ENCODE results near the gene USP12. TPM values are rescaled to one million over a fixed set of nuclear protein-coding genes. Genes with fewer than 3 reads are reported as not detected.
A peak's percentile ranks its signal among the peaks of the same experiment; 100 is the strongest.
"Not testable (repeated sequence)": the region's sequence is repeated elsewhere in the genome, so short reads cannot be mapped to it uniquely, and the experiment has no call there.

The USP12 gene
- total RNA-seq = 10 to 100 TPM; 48.0 to 60.7 (median 51.1) TPM

DNA sequence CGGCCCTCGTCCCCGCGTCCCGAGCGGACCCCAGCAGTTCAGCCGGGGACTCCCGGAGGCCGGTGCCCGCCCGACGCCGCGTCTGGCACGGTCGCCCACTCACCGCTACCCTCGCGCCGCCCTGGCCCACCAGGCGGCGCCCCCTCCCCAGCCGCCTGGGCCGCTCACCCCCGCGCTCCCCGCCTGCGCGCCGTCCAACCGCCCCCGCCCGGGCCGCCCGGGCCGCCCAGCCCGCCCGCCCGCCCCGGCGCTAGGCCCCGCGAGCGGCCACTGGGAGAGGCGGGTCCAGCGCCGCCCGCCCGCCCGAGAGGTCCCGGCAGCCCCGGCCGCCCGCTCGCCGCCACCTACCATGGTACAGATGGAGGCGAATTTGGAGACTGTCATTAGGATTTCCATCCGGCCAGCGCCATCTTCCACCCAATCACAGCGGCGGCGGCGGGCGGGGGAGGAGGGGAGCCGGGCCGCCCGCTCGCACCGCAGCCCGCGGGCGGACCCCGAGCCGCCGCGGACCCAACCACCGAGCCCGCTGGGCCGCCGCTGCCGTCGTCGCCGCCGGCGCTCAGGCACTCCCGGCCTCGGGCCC, at the start of gene USP12:
Gene USP12, minus strand, starts transcription at position 568 of the 583 bp plus-strand sequence. Its CDS starts 172 bp downstream, at position 396.
- H3K4me3 Mint-ChIP-seq = peak within 1 kb of the TSS; percentile 100
- H3K27me3 Mint-ChIP-seq (ENCODE audit: low read depth) = no peaks in the 10 kb centered on the region
- peaks cover 57% of the 10 kb centered on the region for H3K4me1 Mint-ChIP-seq (ENCODE audit: low read depth)
- ATAC-seq = peak; percentile 6 to 23
- no peaks in the 10 kb centered on the region for H3K9me3 Mint-ChIP-seq
- peak; percentile 50 for DNase-seq
- peaks cover 2% of the 10 kb centered on the region for H3K36me3 Mint-ChIP-seq (ENCODE audit: insufficient read depth)

DNA sequence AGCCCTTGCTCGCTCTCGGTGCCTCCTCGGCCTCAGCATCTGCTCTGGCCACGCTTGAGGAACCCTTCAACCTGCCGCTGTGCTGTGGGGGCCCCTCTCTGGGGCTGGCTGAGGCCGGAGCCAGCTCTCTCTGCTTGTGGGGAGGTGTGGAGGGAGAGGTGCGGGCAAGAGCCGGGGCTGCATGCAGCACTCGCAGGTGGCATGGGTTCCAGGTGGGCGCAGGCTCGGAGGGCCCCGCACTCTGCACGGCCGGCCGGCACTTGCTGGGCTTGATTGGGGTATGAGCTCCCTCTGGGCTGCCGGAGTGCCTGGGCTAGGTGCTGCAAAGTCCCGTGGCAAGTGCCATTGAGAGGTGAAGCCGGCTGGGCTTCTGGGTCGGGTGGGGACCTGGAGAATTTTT, 48.0 kb upstream of the USP12 start:
- peaks cover 3% of the 10 kb centered on the region for H3K36me3 Mint-ChIP-seq (ENCODE audit: insufficient read depth)
- DNase-seq (no peak), ATAC-seq (no peak)
- no peaks in the 10 kb centered on the region for H3K9me3 Mint-ChIP-seq
- H3K4me3 Mint-ChIP-seq = no peak overlapping the region
- H3K4me1 Mint-ChIP-seq (ENCODE audit: low read depth) = no peaks in the 10 kb centered on the region
- peaks cover 7% of the 10 kb centered on the region for H3K27me3 Mint-ChIP-seq (ENCODE audit: low read depth)

GRCh38 chr13:27218861-27219260, 47.2 kb upstream of the USP12 start:
- DNase-seq; ATAC-seq; H3K4me1 Mint-ChIP-seq (ENCODE audit: low read depth); H3K36me3 Mint-ChIP-seq (ENCODE audit: insufficient read depth); H3K9me3 Mint-ChIP-seq; H3K27me3 Mint-ChIP-seq (ENCODE audit: low read depth); H3K4me3 Mint-ChIP-seq: not testable (repeated sequence)

- not testable (repeated sequence) for DNase-seq
Observed at GRCh38 chr13:27217791-27218190, 46.2 kb upstream of the USP12 start.

GRCh38 chr13:27213386-27213785, 41.8 kb upstream of the USP12 start:
- DNase-seq; H3K9me3 Mint-ChIP-seq; H3K27me3 Mint-ChIP-seq (ENCODE audit: low read depth); H3K4me3 Mint-ChIP-seq; ATAC-seq; H3K36me3 Mint-ChIP-seq (ENCODE audit: insufficient read depth); H3K4me1 Mint-ChIP-seq (ENCODE audit: low read depth): not testable (repeated sequence)

More at GRCh38 chr13:27217791-27218190, 46.2 kb upstream of the USP12 start:
- H3K9me3 Mint-ChIP-seq; H3K4me3 Mint-ChIP-seq; H3K27me3 Mint-ChIP-seq (ENCODE audit: low read depth); H3K36me3 Mint-ChIP-seq (ENCODE audit: insufficient read depth); H3K4me1 Mint-ChIP-seq (ENCODE audit: low read depth); ATAC-seq: not testable (repeated sequence)

DNA sequence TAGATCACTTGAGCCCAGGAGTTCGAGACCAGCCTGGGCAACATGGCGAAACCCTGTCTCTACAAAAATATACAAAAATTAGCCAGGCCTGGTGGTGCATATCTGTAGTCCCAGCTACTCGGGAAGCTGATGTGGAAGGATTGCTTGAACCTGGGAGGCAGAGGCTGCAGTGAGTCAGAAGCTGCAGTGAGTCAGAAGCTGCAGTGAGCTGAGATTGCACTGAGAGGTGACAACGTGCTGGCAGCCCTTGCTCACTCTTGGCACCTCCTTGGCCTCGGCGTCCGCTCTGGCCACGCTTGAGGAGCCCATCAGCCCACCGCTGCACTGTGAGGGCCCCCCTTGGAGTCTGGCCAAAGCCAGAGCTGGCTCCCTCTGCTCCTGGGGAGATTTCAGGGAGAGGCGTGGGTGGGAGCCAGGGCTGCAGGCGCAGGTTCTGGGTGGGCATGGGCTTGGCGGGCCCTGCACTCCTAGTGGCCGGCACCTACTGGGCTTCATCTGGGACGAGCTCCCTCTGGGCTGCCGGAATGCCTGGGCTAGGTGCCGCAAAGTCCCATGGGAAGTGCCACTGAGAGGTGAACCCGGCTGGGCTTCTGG, 40.3 kb upstream of the USP12 start:
- no peak overlapping the region for H3K4me3 Mint-ChIP-seq
- ATAC-seq = no peak
- H3K9me3 Mint-ChIP-seq = peaks cover 8% of the 10 kb centered on the region

GRCh38 chr13:27211271-27211670, 39.7 kb upstream of the USP12 start:
- peaks cover 8% of the 10 kb centered on the region for H3K9me3 Mint-ChIP-seq
- ATAC-seq = no peak
- H3K27me3 Mint-ChIP-seq (ENCODE audit: low read depth) = no peaks in the 10 kb centered on the region
- DNase-seq = no peak
- peaks cover 4% of the 10 kb centered on the region for H3K36me3 Mint-ChIP-seq (ENCODE audit: insufficient read depth)
- peaks cover 3% of the 10 kb centered on the region for H3K4me1 Mint-ChIP-seq (ENCODE audit: low read depth)
- no peak overlapping the region for H3K4me3 Mint-ChIP-seq

More for the DNA sequence above, 40.3 kb upstream of the USP12 start:
- no peak for DNase-seq
- Mint-ChIP-seq H3K4me1 (ENCODE audit: low read depth) (peaks cover 3% of the 10 kb centered on the region), H3K27me3 (ENCODE audit: low read depth) (no peaks in the 10 kb centered on the region), H3K36me3 (ENCODE audit: insufficient read depth) (peaks cover 4% of the 10 kb centered on the region)

DNA sequence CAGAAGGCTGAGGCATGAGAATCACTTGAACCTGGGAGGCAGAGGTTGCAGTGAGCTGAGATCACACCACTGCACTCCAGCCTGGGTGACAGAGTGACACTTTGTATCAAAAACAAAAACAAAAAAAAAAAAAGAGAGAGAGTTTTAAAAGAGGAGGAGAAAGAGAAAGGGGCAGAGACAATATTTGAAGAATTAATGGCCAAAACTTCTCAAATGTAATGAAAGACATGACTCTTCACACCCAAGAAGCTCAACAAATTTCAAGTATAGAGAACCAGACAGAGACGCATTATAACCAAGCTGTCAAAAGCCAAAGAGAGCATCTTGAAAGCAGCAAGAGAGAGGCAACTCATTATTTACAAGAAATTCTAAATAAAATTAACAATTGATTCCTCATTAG, 36.9 kb upstream of the USP12 start:
- peaks cover 4% of the 10 kb centered on the region for H3K36me3 Mint-ChIP-seq (ENCODE audit: insufficient read depth)
- ATAC-seq = no peak

GRCh38 chr13:27203854-27204253, 32.2 kb upstream of the USP12 start:
- no peak overlapping the region for H3K4me3 Mint-ChIP-seq
- peaks cover 2% of the 10 kb centered on the region for H3K36me3 Mint-ChIP-seq (ENCODE audit: insufficient read depth)
- H3K27me3 Mint-ChIP-seq (ENCODE audit: low read depth) = no peaks in the 10 kb centered on the region
- no peak for DNase-seq
- ATAC-seq = no peak
- H3K4me1 Mint-ChIP-seq (ENCODE audit: low read depth) = no peaks in the 10 kb centered on the region
- H3K9me3 Mint-ChIP-seq = peaks cover 4% of the 10 kb centered on the region

More for the DNA sequence above, 36.9 kb upstream of the USP12 start:
- peaks cover 8% of the 10 kb centered on the region for H3K9me3 Mint-ChIP-seq
- H3K27me3 Mint-ChIP-seq (ENCODE audit: low read depth) = no peaks in the 10 kb centered on the region
- H3K4me1 Mint-ChIP-seq (ENCODE audit: low read depth) = peaks cover 3% of the 10 kb centered on the region
- no peak overlapping the region for H3K4me3 Mint-ChIP-seq
- no peak for DNase-seq

DNA sequence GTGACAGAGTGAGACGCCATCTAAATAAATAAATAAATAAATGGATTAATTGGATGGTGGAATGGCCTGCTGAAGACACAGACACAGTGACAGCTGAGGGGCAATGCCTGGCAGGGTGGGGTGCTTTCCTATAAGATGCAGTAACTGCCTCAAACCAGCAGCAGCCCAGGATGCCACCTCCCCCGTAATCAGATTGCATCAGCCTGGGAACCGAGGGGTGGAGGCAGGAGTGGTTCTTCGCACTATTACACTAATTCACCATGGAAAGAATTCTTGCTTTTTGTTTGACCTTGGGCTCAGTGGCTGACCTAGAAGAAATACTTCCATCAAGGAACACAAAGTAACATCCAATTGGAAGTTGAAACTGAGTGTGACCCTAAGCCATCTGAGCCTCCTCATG, 31.6 kb upstream of the USP12 start:
- ATAC-seq (no peak), DNase-seq (no peak)
- no peak overlapping the region for H3K4me3 Mint-ChIP-seq
- no peaks in the 10 kb centered on the region for H3K4me1 Mint-ChIP-seq (ENCODE audit: low read depth)
- no peaks in the 10 kb centered on the region for H3K27me3 Mint-ChIP-seq (ENCODE audit: low read depth)
- peaks cover 2% of the 10 kb centered on the region for H3K9me3 Mint-ChIP-seq
- H3K36me3 Mint-ChIP-seq (ENCODE audit: insufficient read depth) = peaks cover 2% of the 10 kb centered on the region

DNA sequence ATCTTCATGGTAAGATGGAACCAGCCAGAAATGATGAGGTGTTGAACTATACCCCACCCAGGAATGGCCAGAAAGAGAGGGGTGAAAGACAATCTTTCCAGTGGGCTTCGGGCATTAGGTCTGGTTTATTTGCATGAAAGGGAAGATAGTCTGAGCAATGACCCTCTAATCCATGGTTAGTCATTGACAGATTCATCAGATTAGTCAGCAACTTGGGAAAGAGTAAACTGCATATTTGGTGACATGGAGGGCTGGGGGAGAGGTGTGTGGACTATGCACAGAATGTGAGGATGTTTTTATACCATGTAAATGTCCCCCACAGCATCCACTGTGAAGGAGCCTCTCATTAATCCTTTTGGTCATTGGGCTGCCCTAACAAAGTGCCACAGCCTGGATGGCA, 30.1 kb upstream of the USP12 start:
- Mint-ChIP-seq H3K4me1 (ENCODE audit: low read depth) (no peaks in the 10 kb centered on the region), H3K27me3 (ENCODE audit: low read depth) (no peaks in the 10 kb centered on the region), H3K4me3 (no peak overlapping the region), H3K9me3 (peaks cover 10% of the 10 kb centered on the region), H3K36me3 (ENCODE audit: insufficient read depth) (no peaks in the 10 kb centered on the region)
- no peak for DNase-seq
- no peak for ATAC-seq

DNA sequence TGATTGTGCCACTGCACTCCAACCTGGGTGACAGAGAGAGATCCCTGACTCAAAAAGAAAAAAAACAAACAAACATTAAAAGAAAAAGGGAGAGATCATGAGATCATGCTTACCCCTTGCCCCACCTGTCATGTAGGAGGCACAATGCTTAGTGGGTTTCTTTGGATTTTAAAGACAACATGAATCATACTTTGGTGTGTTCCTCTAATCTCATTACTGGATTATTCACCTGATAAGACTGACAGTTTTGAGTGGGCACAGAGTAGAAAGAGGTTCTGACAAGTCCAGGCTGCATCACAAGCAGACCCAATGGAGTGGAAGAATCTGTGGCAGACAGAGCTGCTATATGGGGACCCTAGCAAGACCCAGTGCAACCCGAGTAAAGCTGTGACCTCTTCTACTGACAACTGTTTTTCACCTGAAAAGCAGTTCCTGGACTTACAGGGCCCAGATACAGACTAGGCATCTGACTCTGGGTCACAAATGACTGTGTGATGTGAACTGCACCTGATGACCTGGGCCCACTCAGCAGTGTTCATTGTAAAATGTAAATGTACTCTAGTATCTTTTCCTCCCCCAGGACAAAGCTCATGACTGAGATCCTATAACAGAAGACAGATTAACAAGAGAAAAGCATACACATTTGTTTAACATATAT, 28.9 kb upstream of the USP12 start:
- peaks cover 10% of the 10 kb centered on the region for H3K9me3 Mint-ChIP-seq
- peaks cover 4% of the 10 kb centered on the region for H3K27me3 Mint-ChIP-seq (ENCODE audit: low read depth)
- no peaks in the 10 kb centered on the region for H3K36me3 Mint-ChIP-seq (ENCODE audit: insufficient read depth)
- ATAC-seq (peak; percentile 65 to 72), DNase-seq (no peak)
- no peaks in the 10 kb centered on the region for H3K4me1 Mint-ChIP-seq (ENCODE audit: low read depth)
- H3K4me3 Mint-ChIP-seq = no peak overlapping the region

DNA sequence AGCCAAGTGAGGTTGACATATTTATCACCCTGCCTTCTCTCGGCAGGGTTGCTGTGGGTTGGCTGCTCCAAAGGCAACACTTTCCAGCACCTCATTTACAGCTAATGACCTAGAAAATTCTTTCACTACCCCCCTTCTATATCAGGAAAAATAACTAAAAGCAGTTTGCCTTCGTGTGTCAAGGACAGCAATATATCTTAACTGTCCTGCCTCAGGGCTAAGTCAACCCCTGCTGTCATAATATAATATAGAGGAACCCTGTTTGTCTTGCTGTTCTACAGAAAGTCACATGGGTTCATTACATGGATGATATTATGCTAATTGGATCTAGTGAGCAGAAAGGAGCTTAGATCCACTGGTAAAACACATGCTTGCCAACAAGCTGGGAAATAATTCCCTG, 28.1 kb upstream of the USP12 start:
- no peak for ATAC-seq
- no peak for DNase-seq
- Mint-ChIP-seq H3K36me3 (ENCODE audit: insufficient read depth) (no peaks in the 10 kb centered on the region), H3K9me3 (peaks cover 10% of the 10 kb centered on the region), H3K4me1 (ENCODE audit: low read depth) (no peaks in the 10 kb centered on the region), H3K4me3 (no peak overlapping the region), H3K27me3 (ENCODE audit: low read depth) (peaks cover 10% of the 10 kb centered on the region)

DNA sequence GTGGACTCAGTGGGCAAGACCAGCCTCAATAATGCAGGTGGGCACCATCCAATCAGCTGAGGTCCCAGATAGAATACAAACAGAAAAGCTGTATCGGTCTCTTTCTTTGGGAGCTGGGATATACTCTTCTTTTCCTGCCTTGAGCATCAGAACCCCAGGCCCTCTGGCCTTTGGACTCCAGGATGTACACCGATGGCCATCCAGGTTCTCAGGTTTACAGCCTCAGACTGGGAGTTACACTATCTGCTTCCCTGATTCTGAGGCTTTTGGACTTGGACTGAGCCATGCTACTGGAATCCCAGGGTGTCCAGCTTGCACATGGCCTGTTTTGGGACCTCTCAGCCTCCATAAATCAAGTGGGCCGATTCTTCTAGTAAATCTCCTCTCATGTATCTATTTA, 27.6 kb upstream of the USP12 start:
- Mint-ChIP-seq H3K9me3 (peaks cover 10% of the 10 kb centered on the region), H3K36me3 (ENCODE audit: insufficient read depth) (no peaks in the 10 kb centered on the region), H3K27me3 (ENCODE audit: low read depth) (peaks cover 10% of the 10 kb centered on the region), H3K4me1 (ENCODE audit: low read depth) (no peaks in the 10 kb centered on the region), H3K4me3 (no peak overlapping the region)
- no peak for DNase-seq
- no peak for ATAC-seq

Measured in activated T-cell treated with anti-CD3 and anti-CD28 coated beads, Interleukin-2, amount 50 U/mL, for 4 hours (primary cell).